NCI-H446 (cell line): ENCODE results near the gene ARHGAP12.

Source experiments
- DNase-seq, 2 experiments: peaks; one replicate each; lab custom pipeline; 2025; lab: John Stamatoyannopoulos, UW

ARHGAP12 gene

GRCh38 chr10:31947144-31947926 is 18.7 kb upstream of the ARHGAP12 start:
- peak; percentile 56 to 85 for DNase-seq

- no peak for DNase-seq
Measured at GRCh38 chr10:31945392-31945791, 16.8 kb upstream of the ARHGAP12 start.

- no peak for DNase-seq
Measured at GRCh38 chr10:31944071-31944433, 15.4 kb upstream of the ARHGAP12 start.

GRCh38 chr10:31942892-31943291 is 14.3 kb upstream of the ARHGAP12 start:
- DNase-seq: no peak

GRCh38 chr10:31942435-31942834 is 13.8 kb upstream of the ARHGAP12 start:
- DNase-seq: no peak

- peak; percentile 35 to 66 for DNase-seq
Measured at GRCh38 chr10:31940839-31941653, 12.4 kb upstream of the ARHGAP12 start.

GRCh38 chr10:31939797-31940708 is 11.4 kb upstream of the ARHGAP12 start:
- no peak for DNase-seq

GRCh38 chr10:31937371-31937770 is 8.7 kb upstream of the ARHGAP12 start:
- no peak for DNase-seq

- no peak for DNase-seq
Measured at GRCh38 chr10:31936933-31937332, 8.3 kb upstream of the ARHGAP12 start.

GRCh38 chr10:31936086-31936485 is 7.5 kb upstream of the ARHGAP12 start:
- no peak for DNase-seq

- no peak for DNase-seq
Measured at GRCh38 chr10:31935678-31936077, 7.0 kb upstream of the ARHGAP12 start.

GRCh38 chr10:31932838-31933237 is 4.2 kb upstream of the ARHGAP12 start:
- no peak for DNase-seq

GRCh38 chr10:31930856-31931255 is 2.2 kb upstream of the ARHGAP12 start:
- no peak for DNase-seq

GRCh38 chr10:31930023-31930751 is 1.6 kb upstream of the ARHGAP12 start:
- DNase-seq: peak in 1 of 2 experiments; percentile 18

GRCh38 chr10:31929261-31930022 is 811 bp upstream of the ARHGAP12 start:
- peak in 1 of 2 experiments; percentile 46 for DNase-seq

- peak in 1 of 2 experiments; percentile 52 for DNase-seq
Measured at GRCh38 chr10:31927884-31928548, 615 bp downstream of the ARHGAP12 start.

- DNase-seq: peak in 1 of 2 experiments; percentile 5
Measured at GRCh38 chr10:31927565-31927883, 1.1 kb downstream of the ARHGAP12 start.

GRCh38 chr10:31926765-31927564 is 1.7 kb downstream of the ARHGAP12 start:
- DNase-seq: peak in 1 of 2 experiments; percentile 8

- no peak for DNase-seq
Measured at GRCh38 chr10:31926160-31926559, 2.5 kb downstream of the ARHGAP12 start.
